ENCODE results near the gene MDFI. TPM values are rescaled to one million over a fixed set of nuclear protein-coding genes. Genes with fewer than 3 reads are reported as not detected.
A peak's percentile ranks its signal among the peaks of the same experiment; 100 is the strongest.

Gene MDFI
- total RNA-seq, 1 experiment from 2014 or later = 19.4 TPM

DNA sequence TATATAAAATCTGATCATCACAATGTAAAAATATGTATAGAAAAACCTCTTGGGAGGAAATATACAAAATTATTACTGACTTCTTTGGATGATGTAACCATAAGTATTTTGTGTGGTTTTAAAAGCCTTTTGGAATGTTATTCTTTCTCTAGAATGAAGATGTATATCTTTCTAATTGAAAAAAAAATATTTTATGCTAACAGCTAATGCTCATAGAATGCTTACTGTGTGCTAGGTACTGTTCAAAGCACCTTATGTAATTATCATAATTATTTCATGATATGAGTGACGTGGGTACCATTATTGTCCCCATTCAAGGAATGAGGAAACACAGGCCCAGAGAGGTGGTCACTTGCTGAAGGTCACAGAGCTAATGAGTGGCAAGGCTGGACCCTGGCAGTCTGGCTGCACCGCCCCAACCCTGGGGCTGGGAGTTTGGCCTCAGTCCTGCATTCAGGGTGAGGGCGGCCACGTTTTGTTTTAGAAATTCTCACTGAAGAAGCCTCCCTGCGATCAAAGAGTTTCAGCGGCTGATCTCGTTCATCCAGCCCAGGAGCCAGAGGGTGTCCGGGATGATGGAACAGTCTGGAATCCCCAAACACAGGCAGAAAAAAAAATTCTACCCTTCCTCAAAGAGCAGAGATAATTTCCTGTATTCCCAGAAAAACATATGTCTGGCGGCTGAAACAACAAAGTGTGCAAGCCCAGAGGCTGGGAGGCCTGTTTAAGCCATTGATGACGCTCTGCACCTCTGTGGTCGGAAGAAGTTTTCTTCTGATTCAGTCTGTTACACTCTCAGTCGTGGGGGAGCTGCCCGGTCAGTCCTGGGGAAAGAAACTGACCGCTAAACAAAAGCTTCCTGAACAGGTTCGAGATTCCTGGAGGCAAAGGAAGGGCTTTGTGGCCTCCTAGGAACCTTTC lies 59.9 kb downstream of the MDFI start:
- no peaks in the 10 kb centered on the region for H3K27me3 ChIP-seq (ENCODE audit: insufficient read depth, low read depth)
- peaks cover 9% of the 10 kb centered on the region for H3F3A ChIP-seq (ENCODE audit: insufficient read depth, low read depth)
- no peak overlapping the region for H3K4me3 ChIP-seq
- no peaks in the 10 kb centered on the region for H3K79me2 ChIP-seq (ENCODE audit: low read depth)
- POLR2A ChIA-PET (ENCODE audit: unreplicated experiment) = interaction anchor here (0.5 to 1.0 kb wide), 4 partner anchors 15 to 509 kb away, joined by 5 to 40 read pairs (median 6); no protein-coding TSS in a partner anchor
- peak overlapping the region; percentile 78 for H3K27ac ChIP-seq
- peak overlapping the region; percentile 32 for H3K4me2 ChIP-seq
- H3K36me3 ChIP-seq (ENCODE audit: low read depth) = no peaks in the 10 kb centered on the region
- intact Hi-C loops (cut with micrococcal nuclease; ENCODE audit: unreplicated experiment) = loop anchor here (1.0 kb wide), 1 partner anchor 15 kb away; no protein-coding TSS in a partner anchor
- no peaks in the 10 kb centered on the region for H3K9me2 ChIP-seq (ENCODE audit: insufficient read depth)
- TSS peak; percentile 93 for BruUV-seq (replicated peaks)
- DNase-seq = peak; percentile 65 to 85
- TF ChIP-seq, protein P1, sequence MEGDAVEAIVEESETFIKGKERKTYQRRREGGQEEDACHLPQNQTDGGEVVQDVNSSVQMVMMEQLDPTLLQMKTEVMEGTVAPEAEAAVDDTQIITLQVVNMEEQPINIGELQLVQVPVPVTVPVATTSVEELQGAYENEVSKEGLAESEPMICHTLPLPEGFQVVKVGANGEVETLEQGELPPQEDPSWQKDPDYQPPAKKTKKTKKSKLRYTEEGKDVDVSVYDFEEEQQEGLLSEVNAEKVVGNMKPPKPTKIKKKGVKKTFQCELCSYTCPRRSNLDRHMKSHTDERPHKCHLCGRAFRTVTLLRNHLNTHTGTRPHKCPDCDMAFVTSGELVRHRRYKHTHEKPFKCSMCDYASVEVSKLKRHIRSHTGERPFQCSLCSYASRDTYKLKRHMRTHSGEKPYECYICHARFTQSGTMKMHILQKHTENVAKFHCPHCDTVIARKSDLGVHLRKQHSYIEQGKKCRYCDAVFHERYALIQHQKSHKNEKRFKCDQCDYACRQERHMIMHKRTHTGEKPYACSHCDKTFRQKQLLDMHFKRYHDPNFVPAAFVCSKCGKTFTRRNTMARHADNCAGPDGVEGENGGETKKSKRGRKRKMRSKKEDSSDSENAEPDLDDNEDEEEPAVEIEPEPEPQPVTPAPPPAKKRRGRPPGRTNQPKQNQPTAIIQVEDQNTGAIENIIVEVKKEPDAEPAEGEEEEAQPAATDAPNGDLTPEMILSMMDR (conservative IDR thresholded peaks at IDR 0.05) = no peak
- no peak for TF ChIP-seq EZH2 (IDR thresholded peaks at IDR 0.05; ENCODE audit: low read depth)
- CTCF ChIA-PET = interaction anchor here (0.6 to 1.3 kb wide), 2 partner anchors 15 to 416 kb away, joined by 3 read pairs; no protein-coding TSS in a partner anchor
- no peaks in the 10 kb centered on the region for H3K9me3 ChIP-seq (ENCODE audit: insufficient read depth, low read depth)
- peaks cover 28% of the 10 kb centered on the region for H3K4me1 ChIP-seq (replicated peaks; ENCODE audit: insufficient read depth)
- H4K20me1 ChIP-seq (ENCODE audit: insufficient read depth) = no peaks in the 10 kb centered on the region
- no peak overlapping the region for H2AFZ ChIP-seq

DNA sequence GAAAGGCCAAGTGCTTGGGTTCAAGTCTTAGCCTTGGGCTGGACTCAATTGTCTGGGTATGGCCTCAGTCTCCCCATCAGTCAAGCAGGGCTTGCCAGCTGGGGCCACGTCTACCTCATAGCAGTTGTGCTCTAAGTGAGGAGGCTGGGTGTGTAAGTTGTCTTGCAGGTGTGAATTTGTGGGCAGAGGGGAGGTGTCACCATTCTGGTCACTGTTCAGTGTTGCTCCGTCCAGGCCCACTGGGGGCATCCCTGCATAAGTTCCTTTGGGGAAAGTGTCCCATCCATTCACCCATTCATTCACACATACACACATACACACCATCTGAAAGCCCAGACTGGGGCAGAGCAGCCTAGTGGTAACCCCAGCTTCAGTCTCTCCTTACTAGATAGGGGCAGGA lies 60.8 kb downstream of the MDFI start:
- Histone ChIP-seq H3K27me3 (ENCODE audit: insufficient read depth, low read depth) (no peaks in the 10 kb centered on the region), H3K9me3 (ENCODE audit: insufficient read depth, low read depth) (no peaks in the 10 kb centered on the region), H3K27ac (peak overlapping the region; percentile 78), H2AFZ (no peak overlapping the region), H3K9me2 (ENCODE audit: insufficient read depth) (no peaks in the 10 kb centered on the region), H3K4me3 (no peak overlapping the region), H4K20me1 (ENCODE audit: insufficient read depth) (no peaks in the 10 kb centered on the region), H3K36me3 (ENCODE audit: low read depth) (no peaks in the 10 kb centered on the region), H3K79me2 (ENCODE audit: low read depth) (no peaks in the 10 kb centered on the region), H3F3A (ENCODE audit: insufficient read depth, low read depth) (peaks cover 9% of the 10 kb centered on the region), H3K4me1 (replicated peaks; ENCODE audit: insufficient read depth) (peaks cover 28% of the 10 kb centered on the region), H3K4me2 (peak overlapping the region; percentile 32; the same call in 1 of the 2 replicates)
- CTCF ChIA-PET = no interaction called here
- TF ChIP-seq, protein P1 (conservative IDR thresholded peaks at IDR 0.05) = no peak
- TF ChIP-seq EZH2 (IDR thresholded peaks at IDR 0.05; ENCODE audit: low read depth) = no peak
- intact Hi-C loops (cut with micrococcal nuclease; ENCODE audit: unreplicated experiment) = no loop called here
- no TSS peak for BruUV-seq (replicated peaks)
- POLR2A ChIA-PET (ENCODE audit: unreplicated experiment) = interaction anchor here (0.5 to 0.6 kb wide), 2 partner anchors 35 to 508 kb away, joined by 5 to 6 read pairs; no protein-coding TSS in a partner anchor
- DNase-seq = no peak

DNA sequence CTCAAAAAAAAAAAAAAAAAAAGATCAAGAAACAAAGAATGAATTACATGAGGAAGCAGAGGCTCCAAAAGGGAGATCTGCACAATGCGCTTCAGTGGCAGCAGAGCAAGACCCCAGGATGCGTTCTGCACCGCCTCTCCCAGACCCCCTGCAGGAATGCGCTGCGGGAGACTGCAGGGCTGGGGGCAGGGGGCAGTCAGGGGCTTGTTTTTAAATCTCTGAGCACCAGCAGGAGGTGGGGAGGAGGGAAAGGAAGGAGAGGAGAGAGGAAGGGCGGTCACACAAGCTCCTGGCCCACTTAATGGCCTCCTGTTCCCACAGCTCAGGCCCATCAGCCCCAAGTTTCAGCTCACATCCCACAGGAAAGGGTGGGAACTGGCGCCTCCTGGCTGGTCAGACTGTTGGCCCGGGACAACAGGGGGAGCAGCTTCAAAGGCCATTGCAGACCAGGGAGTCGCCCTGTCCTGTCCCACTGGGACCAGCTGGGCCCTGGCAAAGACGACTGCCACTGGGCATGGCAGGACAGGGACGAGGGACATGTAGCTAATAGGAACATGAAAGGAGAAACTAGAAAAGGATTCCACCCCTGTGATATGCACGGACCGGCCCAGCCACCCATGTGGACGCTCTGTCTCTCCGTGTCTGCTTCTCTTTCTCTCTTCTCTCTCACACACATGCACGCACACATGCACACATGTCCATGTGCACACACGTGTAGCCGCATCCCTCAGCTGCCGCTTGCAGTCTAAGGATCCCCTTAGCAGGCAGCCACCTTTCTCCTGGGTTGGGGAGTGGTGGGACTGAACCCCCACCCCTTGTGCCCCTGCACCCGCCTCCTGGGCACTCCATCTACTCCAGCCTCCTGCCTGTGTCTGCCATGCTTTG lies 62.4 kb downstream of the MDFI start:
- CTCF ChIA-PET = no interaction called here
- TF ChIP-seq, protein P1 (conservative IDR thresholded peaks at IDR 0.05) = no peak
- TF ChIP-seq EZH2 (IDR thresholded peaks at IDR 0.05; ENCODE audit: low read depth) = no peak
- peaks cover 18% of the 10 kb centered on the region for H3K4me1 ChIP-seq (replicated peaks; ENCODE audit: insufficient read depth)
- no peak overlapping the region for H3K4me2 ChIP-seq
- no peak for DNase-seq
- H2AFZ ChIP-seq = no peak overlapping the region
- BruUV-seq (replicated peaks) = no TSS peak
- POLR2A ChIA-PET (ENCODE audit: unreplicated experiment) = no interaction called here
- no peak overlapping the region for H3K4me3 ChIP-seq
- H3K27me3 ChIP-seq (ENCODE audit: insufficient read depth, low read depth) = no peaks in the 10 kb centered on the region
- no peaks in the 10 kb centered on the region for H3K9me3 ChIP-seq (ENCODE audit: insufficient read depth, low read depth)
- no peaks in the 10 kb centered on the region for H3K36me3 ChIP-seq (ENCODE audit: low read depth)
- peaks cover 9% of the 10 kb centered on the region for H3F3A ChIP-seq (ENCODE audit: insufficient read depth, low read depth)
- H4K20me1 ChIP-seq (ENCODE audit: insufficient read depth) = no peaks in the 10 kb centered on the region
- intact Hi-C loops (cut with micrococcal nuclease; ENCODE audit: unreplicated experiment) = no loop called here
- no peaks in the 10 kb centered on the region for H3K9me2 ChIP-seq (ENCODE audit: insufficient read depth)
- H3K27ac ChIP-seq = no peak overlapping the region
- no peaks in the 10 kb centered on the region for H3K79me2 ChIP-seq (ENCODE audit: low read depth)

Data from PC-9 (cell line).